GM10847 (cell line): ENCODE results near the gene MSL3B.

Experiments
- POLR2A ChIP-seq: IDR thresholded peaks from 2 replicates; pipeline ENCODE4 v1.6.1; 2011; ENCODE audit not compliant: insufficient read length; ENCODE audit errors: extremely low read depth

Gene MSL3B

GRCh38 chr2:233867993-233868532 lies at the start of gene MSL3B:
Gene MSL3B (minus strand): TSS chr2:233868386.
- TF ChIP-seq POLR2A = peak; percentile 58

- TF ChIP-seq POLR2A = no peak
Measured at GRCh38 chr2:233917116-233917515, 48.9 kb upstream of the MSL3B start, which contains the start of gene TRPM8. Gene TRPM8 (plus strand): TSS chr2:233917373. CDS start chr2:233926538, 9,165 bp downstream.

GRCh38 chr2:233915128-233915527 lies 46.9 kb upstream of the MSL3B start:
- no peak for TF ChIP-seq POLR2A

- TF ChIP-seq POLR2A = no peak
Measured at GRCh38 chr2:233912691-233913423, 44.7 kb upstream of the MSL3B start.

GRCh38 chr2:233907627-233908026 lies 39.4 kb upstream of the MSL3B start:
- no peak for TF ChIP-seq POLR2A

- TF ChIP-seq POLR2A = no peak
Measured at GRCh38 chr2:233905945-233906344, 37.8 kb upstream of the MSL3B start.

GRCh38 chr2:233901884-233902283 lies 33.7 kb upstream of the MSL3B start:
- TF ChIP-seq POLR2A = no peak

- no peak for TF ChIP-seq POLR2A
Measured at GRCh38 chr2:233901367-233901766, 33.2 kb upstream of the MSL3B start.

GRCh38 chr2:233892793-233893192 lies 24.6 kb upstream of the MSL3B start:
- no peak for TF ChIP-seq POLR2A

- TF ChIP-seq POLR2A = no peak
Measured at GRCh38 chr2:233882353-233882752, 14.2 kb upstream of the MSL3B start.

GRCh38 chr2:233871432-233871831 lies 3.2 kb upstream of the MSL3B start:
- no peak for TF ChIP-seq POLR2A

- no peak for TF ChIP-seq POLR2A
Measured at GRCh38 chr2:233866479-233866878, 1.7 kb downstream of the MSL3B start.

GRCh38 chr2:233865838-233866237 lies 2.3 kb downstream of the MSL3B start:
- no peak for TF ChIP-seq POLR2A

GRCh38 chr2:233862261-233862768 lies 5.9 kb downstream of the MSL3B start:
- TF ChIP-seq POLR2A = no peak

GRCh38 chr2:233858331-233858730 lies 9.9 kb downstream of the MSL3B start:
- no peak for TF ChIP-seq POLR2A

- no peak for TF ChIP-seq POLR2A
Measured at GRCh38 chr2:233857511-233858141, 10.6 kb downstream of the MSL3B start.
